ENCODE measurements around the gene NRXN2.
"Not testable (repeated sequence)": the region's sequence is repeated elsewhere in the genome, so short reads cannot be mapped to it uniquely, and the experiment has no call there.

The NRXN2 gene

DNA sequence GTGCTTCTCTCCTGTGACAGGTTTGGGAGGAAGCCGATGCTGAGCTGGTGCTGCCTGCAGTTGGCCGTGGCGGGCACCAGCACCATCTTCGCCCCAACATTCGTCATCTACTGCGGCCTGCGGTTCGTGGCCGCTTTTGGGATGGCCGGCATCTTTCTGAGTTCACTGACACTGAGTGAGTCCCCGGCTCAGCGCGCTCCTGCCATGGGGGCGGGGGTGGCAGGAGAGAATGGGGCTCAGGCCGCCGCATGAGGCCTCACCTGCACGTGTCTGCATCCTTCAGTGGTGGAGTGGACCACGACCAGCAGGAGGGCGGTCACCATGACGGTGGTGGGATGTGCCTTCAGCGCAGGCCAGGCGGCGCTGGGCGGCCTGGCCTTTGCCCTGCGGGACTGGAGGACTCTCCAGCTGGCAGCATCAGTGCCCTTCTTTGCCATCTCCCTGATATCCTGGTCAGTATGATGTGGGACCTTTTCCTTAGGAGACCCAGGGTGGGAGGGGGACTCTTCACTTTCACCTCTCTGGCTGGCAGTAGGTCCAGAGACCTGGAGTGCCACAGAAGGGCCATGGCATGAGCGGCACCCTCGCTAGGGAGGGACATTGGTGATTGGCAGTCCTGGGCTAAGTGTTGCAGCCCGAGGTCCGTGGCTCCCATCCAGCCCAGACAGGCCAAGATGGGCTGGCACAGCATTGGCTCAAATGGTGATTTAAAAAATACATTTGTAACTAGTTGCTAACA lies 160.8 kb downstream of the NRXN2 start:
- DNase-seq, result no peak

DNA sequence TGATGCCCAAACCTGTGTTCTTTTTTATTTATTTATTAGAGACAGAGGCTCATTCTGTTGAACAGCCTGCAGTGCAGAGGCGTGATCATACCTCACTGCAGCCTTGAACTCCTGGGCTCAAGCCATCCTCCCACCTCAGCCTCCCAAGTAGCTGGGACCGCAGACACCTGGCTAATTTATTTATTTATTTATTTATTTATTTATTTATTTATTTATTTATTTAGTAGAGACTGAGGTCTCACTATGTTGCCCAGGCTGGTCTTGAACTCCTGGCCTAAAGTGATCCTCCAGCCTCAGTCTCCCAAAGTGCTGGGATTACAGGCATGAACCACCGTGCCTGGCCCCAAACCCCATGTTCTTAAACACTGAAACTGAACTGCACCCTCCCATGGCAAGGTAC lies 161.6 kb downstream of the NRXN2 start:
- not testable (repeated sequence) for DNase-seq

- no peak for DNase-seq
Measured at GRCh38 chr11:64560941-64561340, 162.1 kb downstream of the NRXN2 start.

GRCh38 chr11:64560139-64560771 lies 162.7 kb downstream of the NRXN2 start:
- DNase-seq, result no peak

- DNase-seq, result no peak
Measured at GRCh38 chr11:64559351-64560138, 163.5 kb downstream of the NRXN2 start.

GRCh38 chr11:64558869-64559268 lies 164.1 kb downstream of the NRXN2 start:
- DNase-seq, result no peak

- DNase-seq, result no peak
Measured at GRCh38 chr11:64558065-64558745, 164.8 kb downstream of the NRXN2 start.

DNA sequence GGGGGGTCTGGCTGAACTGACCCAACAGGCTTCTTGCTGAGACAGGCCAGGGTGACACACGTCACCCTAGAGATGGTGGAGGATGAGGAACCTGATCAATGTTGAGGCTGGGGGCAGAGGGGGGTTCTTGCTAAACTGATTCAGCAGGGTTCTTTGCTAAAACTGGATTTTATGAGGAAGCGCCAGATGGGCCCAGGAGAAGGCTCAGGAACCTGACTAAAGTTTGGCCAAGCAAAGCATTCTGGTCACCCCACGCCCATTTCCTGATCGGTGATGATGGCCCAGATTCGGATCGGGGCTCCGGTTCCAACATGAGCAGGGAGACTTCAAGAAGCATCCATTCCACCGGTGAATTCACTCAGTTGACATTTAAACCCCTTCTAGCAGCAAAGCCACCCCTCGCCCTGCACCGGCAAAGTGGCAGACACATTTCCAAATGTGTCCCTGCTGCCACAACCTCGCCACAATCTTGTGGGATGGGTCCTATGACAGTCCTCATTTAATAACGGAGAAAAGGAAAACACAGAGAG lies 166.2 kb downstream of the NRXN2 start:
- no peak for DNase-seq
